HEK293T (cell line): ENCODE results near the gene AMZ2.

Experiments used
- CTCF ChIA-PET: fragments of 350-600 bp; formaldehyde crosslinking; extraction: SDS; loops from one replicate; lab custom pipeline; 2021; ENCODE audit warnings: antibody characterized with exemption, inconsistent platforms; lab: Yijun Ruan, JAX
- POLR2A ChIA-PET: fragments of 350-600 bp; formaldehyde crosslinking; extraction: SDS; loops from one replicate; lab custom pipeline; 2020; ENCODE audit warnings: antibody characterized with exemption, inconsistent platforms; lab: Yijun Ruan, JAX
- DNase-seq: peaks from one replicate; pipeline ENCODE4 v3.0.0; 2012; ENCODE audit warnings: mixed read lengths; ENCODE audit errors: extremely low spot score
- ARNT ChIP-seq: fragments of 450-650 bp; IDR thresholded peaks from 2 replicates; pipeline ENCODE4 v1.6.1; 2017; ENCODE audit warnings: mild to moderate bottlenecking
- BHLHE40 ChIP-seq: fragments of 450-650 bp; IDR thresholded peaks from 2 replicates; pipeline ENCODE4 v1.6.1; 2016; ENCODE audit warnings: mild to moderate bottlenecking, moderate library complexity, borderline replicate concordance
- CTBP1 ChIP-seq: fragments of 450-650 bp; IDR thresholded peaks from 2 replicates; pipeline ENCODE4 v1.6.1; 2016; ENCODE audit warnings: borderline replicate concordance
- ELF4 ChIP-seq: fragments of 450-650 bp; IDR thresholded peaks from 2 replicates; pipeline ENCODE4 v1.6.1; 2017; ENCODE audit warnings: antibody characterized with exemption
- FOXA1 ChIP-seq: fragments of 450-650 bp; IDR thresholded peaks from 2 replicates; pipeline ENCODE4 v1.6.1; 2016; ENCODE audit warnings: mild to moderate bottlenecking
- FOXK2 ChIP-seq: fragments of 450-650 bp; IDR thresholded peaks from 2 replicates; pipeline ENCODE4 v1.6.1; 2016; ENCODE audit warnings: mild to moderate bottlenecking
- FOXM1 ChIP-seq: fragments of 450-650 bp; IDR thresholded peaks from 2 replicates; pipeline ENCODE4 v1.6.1; 2017; ENCODE audit warnings: mild to moderate bottlenecking, borderline replicate concordance
- HDGF ChIP-seq: fragments of 450-650 bp; IDR thresholded peaks from 2 replicates; pipeline ENCODE4 v1.6.1; 2017; ENCODE audit warnings: antibody characterized with exemption, borderline replicate concordance
- L3MBTL2 ChIP-seq: fragments of 450-650 bp; conservative IDR thresholded peaks from 2 replicates; pipeline ENCODE4 v1.6.1; 2016; ENCODE audit warnings: mild to moderate bottlenecking
- LEF1 ChIP-seq: fragments of 450-650 bp; IDR thresholded peaks from 2 replicates; pipeline ENCODE4 v1.6.1; 2017; ENCODE audit warnings: mild to moderate bottlenecking, borderline replicate concordance
- NFRKB ChIP-seq: fragments of 450-650 bp; IDR thresholded peaks from 2 replicates; pipeline ENCODE4 v1.6.1; 2016; ENCODE audit warnings: mild to moderate bottlenecking, moderate library complexity
- SP1 ChIP-seq: fragments of 450-650 bp; IDR thresholded peaks from 2 replicates; pipeline ENCODE4 v1.6.1; 2017
- SUZ12 ChIP-seq: fragments of 450-650 bp; IDR thresholded peaks from 2 replicates; pipeline ENCODE4 v1.6.1; 2016; ENCODE audit warnings: mild to moderate bottlenecking
- TARDBP ChIP-seq: fragments of 450-650 bp; IDR thresholded peaks from 2 replicates; pipeline ENCODE4 v1.6.1; 2016
- ZNF384 ChIP-seq: fragments of 450-650 bp; IDR thresholded peaks from 2 replicates; pipeline ENCODE4 v1.6.1; 2016
- TF ChIP-seq, protein P1 (sequence below): fragments of 450-650 bp; IDR thresholded peaks from 2 replicates; pipeline ENCODE4 v1.6.1; 2016

The AMZ2 gene

GRCh38 chr17:68288804-68289203 is 41.0 kb downstream of the AMZ2 start:
- TF ChIP-seq ELF4 (no peak), HDGF (no peak), ARNT (no peak), LEF1 (no peak), SP1 (no peak), FOXK2 (no peak), SUZ12 (no peak), NFRKB (no peak), FOXM1 (no peak), ZNF384 (no peak), CTBP1 (no peak), TARDBP (no peak)
- TF ChIP-seq, protein P1, sequence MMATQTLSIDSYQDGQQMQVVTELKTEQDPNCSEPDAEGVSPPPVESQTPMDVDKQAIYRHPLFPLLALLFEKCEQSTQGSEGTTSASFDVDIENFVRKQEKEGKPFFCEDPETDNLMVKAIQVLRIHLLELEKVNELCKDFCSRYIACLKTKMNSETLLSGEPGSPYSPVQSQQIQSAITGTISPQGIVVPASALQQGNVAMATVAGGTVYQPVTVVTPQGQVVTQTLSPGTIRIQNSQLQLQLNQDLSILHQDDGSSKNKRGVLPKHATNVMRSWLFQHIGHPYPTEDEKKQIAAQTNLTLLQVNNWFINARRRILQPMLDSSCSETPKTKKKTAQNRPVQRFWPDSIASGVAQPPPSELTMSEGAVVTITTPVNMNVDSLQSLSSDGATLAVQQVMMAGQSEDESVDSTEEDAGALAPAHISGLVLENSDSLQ, result no peak
- ChIA-PET POLR2A (no interaction called here), CTCF (interaction anchor here (0.7 kb wide), 1 partner anchor 42 kb away, joined by 3 read pairs; no protein-coding TSS in a partner anchor)
- DNase-seq, result no peak

GRCh38 chr17:68289473-68289872 is 41.6 kb downstream of the AMZ2 start:
- CTCF ChIA-PET, result interaction anchor here (0.6 to 1.3 kb wide), 3 partner anchors 27 to 109 kb away, joined by 3 to 4 read pairs (median 4); no protein-coding TSS in a partner anchor
- TF ChIP-seq L3MBTL2 (no peak), CTBP1 (no peak), LEF1 (no peak), ZNF384 (no peak), TARDBP (no peak), ARNT (no peak), FOXK2 (no peak), FOXM1 (no peak), SUZ12 (no peak), ELF4 (no peak), BHLHE40 (no peak), SP1 (no peak), FOXA1 (no peak), HDGF (no peak), NFRKB (no peak)
- TF ChIP-seq, protein P1, result no peak
- POLR2A ChIA-PET, result no interaction called here
- no peak for DNase-seq

DNA sequence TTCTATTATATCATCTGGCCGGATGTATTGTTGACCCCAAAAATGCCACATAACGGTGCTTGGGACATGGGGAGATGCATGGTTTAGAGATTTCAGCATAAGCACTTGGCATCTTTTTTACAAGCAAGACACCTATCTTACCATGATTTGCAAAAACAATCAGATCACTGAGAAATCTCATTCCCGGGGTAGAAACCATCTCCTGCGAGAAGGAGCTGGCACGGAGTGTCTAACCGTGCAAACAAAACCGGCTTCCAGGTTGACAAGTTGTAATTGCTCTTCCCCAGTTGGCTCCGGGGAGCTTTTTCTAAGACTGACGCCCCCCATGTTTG is 42.1 kb downstream of the AMZ2 start:
- ChIA-PET POLR2A (no interaction called here), CTCF (interaction anchor here (0.6 to 1.3 kb wide), 3 partner anchors 27 to 109 kb away, joined by 3 to 4 read pairs (median 4); no protein-coding TSS in a partner anchor)
- TF ChIP-seq LEF1 (no peak), L3MBTL2 (no peak), FOXA1 (no peak), FOXM1 (no peak), TARDBP (no peak), HDGF (no peak), FOXK2 (no peak), SUZ12 (no peak)
- no peak for DNase-seq

DNA sequence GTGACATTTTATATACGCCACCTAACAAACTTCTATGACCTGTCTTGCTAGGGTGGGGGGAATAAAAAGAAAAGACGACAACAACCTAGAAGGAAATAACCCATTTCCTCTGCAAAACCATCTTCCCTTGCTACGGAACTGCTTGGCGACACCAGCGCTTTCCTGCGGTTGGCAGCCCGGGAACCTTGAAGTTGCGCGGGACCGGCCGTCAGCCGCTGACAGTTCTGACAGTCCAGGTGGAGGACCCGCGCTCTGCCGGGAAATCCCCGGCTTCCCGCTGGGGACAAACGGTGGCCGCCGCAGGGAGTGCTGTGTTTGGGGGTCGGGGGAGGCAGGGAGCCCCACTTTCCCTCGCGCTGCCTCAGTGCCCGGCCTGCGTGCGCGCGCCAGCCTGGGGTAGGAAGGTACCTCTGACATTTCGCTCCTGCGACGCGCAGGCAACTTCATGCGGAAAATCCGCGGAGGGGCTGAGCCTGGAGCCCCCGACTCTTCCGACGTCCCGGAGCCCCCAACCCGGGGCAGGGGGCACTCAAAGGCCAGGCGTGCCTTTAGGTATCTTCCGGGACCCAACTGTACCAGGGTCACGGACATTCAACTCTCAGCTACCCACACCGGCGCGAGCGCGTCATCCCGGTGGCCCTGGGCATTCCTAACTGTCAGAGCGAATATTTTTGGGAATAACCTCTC is 42.6 kb downstream of the AMZ2 start:
- TF ChIP-seq BHLHE40 (no peak), L3MBTL2 (no peak; the same call in none of the 2 replicates), FOXA1 (no peak), CTBP1 (no peak), ARNT (no peak)
- TF ChIP-seq, protein P1, result no peak; the same call in 1 of the 2 replicates
- ChIA-PET POLR2A (interaction anchor here (0.6 to 1.6 kb wide), 6 partner anchors 18 to 154 kb away, joined by 3 to 8 read pairs (median 3); partner anchors contain the start of gene AMZ2), CTCF (interaction anchor here (0.6 to 1.3 kb wide), 3 partner anchors 27 to 1259 kb away, joined by 3 to 4 read pairs (median 3); no protein-coding TSS in a partner anchor)
- DNase-seq, result peak; percentile 45

DNA sequence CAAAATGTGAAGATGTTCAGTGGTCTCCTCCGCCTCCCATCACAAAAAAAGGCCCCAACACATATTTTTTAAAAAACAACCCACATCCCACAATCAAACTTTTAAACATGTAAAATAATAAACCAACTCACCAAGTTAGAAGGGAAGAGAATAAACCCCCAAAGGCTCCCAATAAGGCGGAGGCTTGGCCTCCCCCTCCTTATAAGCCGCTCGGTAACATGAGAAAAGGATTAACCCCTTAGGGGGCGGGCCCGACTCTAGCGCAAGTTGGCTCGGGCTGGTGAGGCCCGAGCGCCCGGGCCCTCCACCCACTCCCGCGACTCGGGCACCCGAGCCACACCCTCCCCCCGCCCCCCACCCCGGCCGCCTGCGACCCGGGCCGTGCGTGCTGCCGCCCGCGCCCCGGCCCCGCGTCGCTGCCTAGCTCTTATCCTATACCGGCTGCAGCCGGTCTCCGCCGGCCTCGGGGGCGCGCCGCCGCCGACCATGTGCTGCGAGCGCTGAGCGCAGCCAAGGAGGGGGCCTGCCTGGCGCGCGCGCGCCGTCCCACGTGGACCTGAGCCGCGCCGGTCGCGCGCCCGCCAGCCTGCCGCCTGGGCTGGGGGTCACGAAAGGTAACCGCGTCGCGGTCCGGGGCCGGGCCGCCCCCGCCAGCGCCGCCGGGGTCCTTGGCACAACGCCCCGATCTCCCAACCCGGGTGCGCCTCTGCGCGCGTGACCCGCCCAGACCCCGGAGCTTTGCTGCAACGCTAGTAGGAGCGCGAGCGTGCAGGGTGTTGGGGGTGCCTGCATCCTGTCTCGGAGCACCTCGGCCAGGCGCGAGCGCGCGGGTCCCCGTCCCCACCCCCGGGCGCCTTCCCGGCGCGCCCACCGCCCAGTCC is 43.4 kb downstream of the AMZ2 start, which contains the start of the genes ARSG and SLC16A6:
ARSG (plus strand) TSS at position 541 of the 881 bp plus-strand sequence. CDS start 15,999 bp downstream, outside the sequence.
SLC16A6 (minus strand) TSS at position 173 of the 881 bp plus-strand sequence. CDS start 12,807 bp downstream, outside the sequence.
- POLR2A ChIA-PET, result interaction anchor here (0.6 to 1.6 kb wide), 7 partner anchors 19 to 166 kb away, joined by 3 to 8 read pairs (median 3); partner anchors contain the start of genes AMZ2 and WIPI1
- TF ChIP-seq NFRKB (no peak), LEF1 (peak; percentile 55; the same call in 1 of the 2 replicates), FOXM1 (peak; percentile 50)
- CTCF ChIA-PET, result interaction anchor here (0.6 kb wide), 1 partner anchor 1259 kb away, joined by 3 read pairs; no protein-coding TSS in a partner anchor
- peak; percentile 82 for DNase-seq
